Vagina (tissue), 2 donors: ENCODE measurements around the gene TTC33.

ENCODE experiments used
- CTCF ChIP-seq, 3 experiments: fragments of 450-650 bp in 2 of 3; fragments of 200-600 bp in 1 of 3; sonication (generic) in 1 of 3; IDR thresholded peaks; one replicate each; pipeline ENCODE4 v1.5.1; 2017 to 2019; ENCODE audit warnings: antibody characterized with exemption in 3 of 3, mild to moderate bottlenecking in 2 of 3, moderate library complexity in 2 of 3
- POLR2A ChIP-seq, 2 donors: fragments of 450-650 bp; IDR thresholded peaks; one replicate each; pipeline ENCODE4 v1.6.1; 2017; ENCODE audit warnings: antibody characterized with exemption in 2 of 2, mild to moderate bottlenecking in 2 of 2, moderate library complexity in 2 of 2
- POLR2AphosphoS5 ChIP-seq, 2 donors: sonication (generic); formaldehyde crosslinking; IDR thresholded peaks; one replicate each; pipeline ENCODE4 v1.9.0; 2017; ENCODE audit warnings: antibody characterized with exemption in 2 of 2, mild to moderate bottlenecking in 2 of 2, low read depth in 1 of 2; ENCODE audit not compliant: insufficient read depth in 1 of 2

GRCh38 chr5:40606077-40606765, 149.5 kb downstream of the TTC33 start:
- TF ChIP-seq POLR2AphosphoS5 (IDR thresholded peaks at IDR 0.05; ENCODE audit: insufficient read depth in 1 of 2, low read depth in 1 of 2) (no peak), CTCF (IDR thresholded peaks at IDR 0.05) (no peak), POLR2A (IDR thresholded peaks at IDR 0.05) (no peak)
